Measurements from ENCODE around the gene SLC35F2. TPM values are rescaled to one million over a fixed set of nuclear protein-coding genes. Genes with fewer than 3 reads are reported as not detected.
"Not testable (repeated sequence)": the region's sequence is repeated elsewhere in the genome, so short reads cannot be mapped to it uniquely, and the experiment has no call there.

Gene SLC35F2
- total and polyA plus RNA-seq, 2 of the 8 experiments (the other 6 are each of a cell fraction or from before 2014, with no cell fraction given): 15.1 to 29.7 TPM

DNA sequence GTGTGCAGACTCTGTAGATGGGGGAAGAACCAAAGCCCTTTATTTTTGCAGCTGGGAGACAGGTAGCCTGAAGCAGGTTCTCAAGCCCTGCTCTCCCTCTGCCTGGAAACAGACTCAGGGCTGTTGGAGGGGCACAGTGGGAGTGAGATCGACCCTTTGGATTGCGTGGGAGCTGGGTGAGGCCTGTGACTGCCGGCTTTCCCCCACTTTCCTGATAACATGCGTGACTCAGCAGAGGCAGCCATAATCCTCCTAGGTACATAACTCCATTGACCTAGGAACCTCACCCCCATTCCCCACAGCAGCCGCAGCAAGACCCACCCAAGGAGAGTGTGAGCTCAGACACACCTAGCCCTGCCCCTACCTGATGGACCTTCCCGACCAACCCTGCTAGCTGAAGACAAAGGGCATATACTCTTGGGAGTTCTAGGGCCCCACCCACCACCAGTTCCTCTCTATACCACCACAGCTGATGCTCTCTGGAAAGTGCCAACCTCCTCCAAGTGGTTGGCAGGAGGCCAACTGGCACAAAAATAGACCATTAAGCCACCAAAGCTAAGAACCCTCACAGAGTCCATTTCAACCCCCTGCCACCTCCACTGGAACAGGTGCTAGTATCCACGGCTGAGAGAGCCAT is 99.8 kb downstream of the SLC35F2 start:
- H3K36me3 ChIP-seq (ENCODE audit: control insufficient read depth in 2 of 4, insufficient read depth in 4 of 4, low read length in 3 of 4); H2AK5ac ChIP-seq (ENCODE audit: low read depth, low read length); H3K14ac ChIP-seq (ENCODE audit: insufficient read length); H2AFZ ChIP-seq (ENCODE audit: low read length); H3K18ac ChIP-seq (ENCODE audit: extremely low read depth, low read length); H3K23ac ChIP-seq (ENCODE audit: insufficient read length); H3K4me3 ChIP-seq (ENCODE audit: extremely low read depth in 1 of 4, insufficient read depth in 2 of 4, low read depth in 3 of 4, low read length in 4 of 4); H3K23me2 ChIP-seq (ENCODE audit: low read depth, low read length); POLR2A ChIA-PET (ENCODE audit: partially characterized antibody); H3K27me3 ChIP-seq (replicated peaks in 1 of 4; ENCODE audit: control insufficient read depth in 3 of 4, extremely low read depth in 1 of 4, insufficient read depth in 3 of 4, low read length in 3 of 4); H3K4me1 ChIP-seq (replicated peaks in 1 of 4; ENCODE audit: control insufficient read depth in 3 of 4, insufficient read depth in 4 of 4, low read length in 3 of 4); H4K91ac ChIP-seq (replicated peaks; ENCODE audit: insufficient read length, low read length); H2BK15ac ChIP-seq (ENCODE audit: low read length); H4K8ac ChIP-seq (ENCODE audit: extremely low read depth, insufficient read depth, low read length); DNase-seq (ENCODE audit: low read depth in 1 of 2, low spot score in 2 of 2); H4K5ac ChIP-seq (ENCODE audit: insufficient read length, low read depth, low read length); H3K4me2 ChIP-seq (ENCODE audit: insufficient read depth in 1 of 2, low read depth in 2 of 2, low read length in 2 of 2); FAIRE-seq; H3K56ac ChIP-seq (replicated peaks; ENCODE audit: insufficient read length, low read depth, low read length); H3K4ac ChIP-seq (replicated peaks; ENCODE audit: insufficient read length, low read depth, low read length); H3K79me2 ChIP-seq (ENCODE audit: control insufficient read depth in 1 of 2, insufficient read depth in 2 of 2, low read length in 2 of 2); H4K20me1 ChIP-seq (replicated peaks in 1 of 2; ENCODE audit: control insufficient read depth in 1 of 2, insufficient read depth in 2 of 2, low read length in 2 of 2); H3K9ac ChIP-seq (replicated peaks in 1 of 4; ENCODE audit: extremely low read depth in 1 of 4, low read depth in 3 of 4, low read length in 3 of 4); H3K79me1 ChIP-seq (ENCODE audit: low read depth, low read length); H2BK120ac ChIP-seq (replicated peaks; ENCODE audit: low read depth, low read length); H2BK12ac ChIP-seq (ENCODE audit: low read depth, low read length); H3K9me3 ChIP-seq (ENCODE audit: insufficient read depth in 2 of 2, low read depth in 1 of 2, low read length in 1 of 2); H2BK20ac ChIP-seq (ENCODE audit: low read length); H2BK5ac ChIP-seq (ENCODE audit: low read depth, low read length); H3K27ac ChIP-seq (ENCODE audit: low read depth, low read length): not testable (repeated sequence)
- WGBS, 2 experiments (ENCODE audit: extremely low coverage in 1 of 2, insufficient coverage in 1 of 2, insufficient read length in 1 of 2, insufficient replicate concordance in 2 of 2, low coverage in 1 of 2, low lambda C conversion rate in 2 of 2, missing lambda C conversion rate in 1 of 2): 82% methylated on average over 7 of the region's 7 CpGs; no CpG with 5 or more reads in 1 of the 2 experiments
- CTCF ChIA-PET (ENCODE audit: partially characterized antibody): interaction anchor here (0.8 to 8.5 kb wide), 8 partner anchors 11 to 268 kb away, joined by 3 to 82 read pairs (median 5); no protein-coding TSS in a partner anchor

All from H1 (cell line).